WI38 (cell line): ENCODE data around the gene ADAMTS20.

ENCODE experiments used
- H3K4me3 ChIP-seq: 2 replicates; pipeline ENCODE4 v1.5.1; 2011; ENCODE audit warnings: low read depth, mild to moderate bottlenecking, control low read depth, low read length
- TF ChIP-seq, protein P1 (sequence below): IDR thresholded peaks from 2 replicates; pipeline ENCODE4 v1.5.1; 2012; ENCODE audit warnings: low read depth, mild to moderate bottlenecking, control low read depth, low read length

ADAMTS20 gene

DNA sequence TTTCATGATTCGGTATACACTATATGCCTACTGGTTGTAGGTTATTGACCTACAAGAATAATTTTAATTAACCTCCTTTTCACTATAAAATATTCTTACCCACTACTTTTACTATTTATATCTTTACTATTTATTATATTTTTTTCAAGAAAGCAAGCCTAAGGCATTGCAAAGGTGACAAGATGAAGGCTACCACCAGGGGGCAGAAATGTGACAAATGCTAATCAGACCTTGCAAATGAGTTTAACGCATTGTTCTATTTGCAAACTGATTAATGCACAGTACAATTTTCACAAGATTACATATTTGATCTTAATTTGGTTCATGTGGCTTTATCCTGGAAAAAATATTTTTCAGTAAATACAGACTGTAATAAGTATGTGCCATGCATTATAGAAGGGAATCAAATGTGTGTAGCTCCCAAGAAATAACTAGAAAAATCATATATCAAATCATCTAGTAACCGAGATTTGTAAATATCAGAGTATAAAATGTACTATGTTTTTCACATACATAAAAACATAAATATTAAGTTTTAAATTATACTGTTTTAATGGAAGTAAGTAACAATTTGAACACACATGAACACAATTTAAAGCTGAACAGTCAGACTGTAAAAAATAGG is 107.0 kb downstream of the ADAMTS20 start:
- TF ChIP-seq, protein P1, sequence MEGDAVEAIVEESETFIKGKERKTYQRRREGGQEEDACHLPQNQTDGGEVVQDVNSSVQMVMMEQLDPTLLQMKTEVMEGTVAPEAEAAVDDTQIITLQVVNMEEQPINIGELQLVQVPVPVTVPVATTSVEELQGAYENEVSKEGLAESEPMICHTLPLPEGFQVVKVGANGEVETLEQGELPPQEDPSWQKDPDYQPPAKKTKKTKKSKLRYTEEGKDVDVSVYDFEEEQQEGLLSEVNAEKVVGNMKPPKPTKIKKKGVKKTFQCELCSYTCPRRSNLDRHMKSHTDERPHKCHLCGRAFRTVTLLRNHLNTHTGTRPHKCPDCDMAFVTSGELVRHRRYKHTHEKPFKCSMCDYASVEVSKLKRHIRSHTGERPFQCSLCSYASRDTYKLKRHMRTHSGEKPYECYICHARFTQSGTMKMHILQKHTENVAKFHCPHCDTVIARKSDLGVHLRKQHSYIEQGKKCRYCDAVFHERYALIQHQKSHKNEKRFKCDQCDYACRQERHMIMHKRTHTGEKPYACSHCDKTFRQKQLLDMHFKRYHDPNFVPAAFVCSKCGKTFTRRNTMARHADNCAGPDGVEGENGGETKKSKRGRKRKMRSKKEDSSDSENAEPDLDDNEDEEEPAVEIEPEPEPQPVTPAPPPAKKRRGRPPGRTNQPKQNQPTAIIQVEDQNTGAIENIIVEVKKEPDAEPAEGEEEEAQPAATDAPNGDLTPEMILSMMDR: peak; percentile 74
- no peak overlapping the region for H3K4me3 ChIP-seq

DNA sequence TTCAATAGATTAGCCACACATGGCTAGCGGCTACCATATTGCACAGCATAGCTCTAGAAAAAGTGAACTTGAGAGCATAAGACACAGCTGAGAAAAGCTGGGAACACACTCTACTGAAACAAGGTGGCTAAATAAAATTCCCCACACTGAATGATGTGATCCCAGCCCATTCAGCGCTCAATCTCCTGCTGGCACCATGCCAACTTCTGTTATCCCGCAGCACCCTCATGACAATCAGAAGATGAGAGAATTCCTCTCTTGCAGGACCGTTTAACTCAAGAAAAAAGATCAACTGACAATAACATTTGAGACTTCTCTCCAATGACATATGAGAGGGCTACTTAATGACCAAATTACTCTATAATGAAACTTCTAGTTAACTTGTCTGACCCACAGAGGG is 115.4 kb downstream of the ADAMTS20 start:
- TF ChIP-seq, protein P1: no peak
- no peak overlapping the region for H3K4me3 ChIP-seq

DNA sequence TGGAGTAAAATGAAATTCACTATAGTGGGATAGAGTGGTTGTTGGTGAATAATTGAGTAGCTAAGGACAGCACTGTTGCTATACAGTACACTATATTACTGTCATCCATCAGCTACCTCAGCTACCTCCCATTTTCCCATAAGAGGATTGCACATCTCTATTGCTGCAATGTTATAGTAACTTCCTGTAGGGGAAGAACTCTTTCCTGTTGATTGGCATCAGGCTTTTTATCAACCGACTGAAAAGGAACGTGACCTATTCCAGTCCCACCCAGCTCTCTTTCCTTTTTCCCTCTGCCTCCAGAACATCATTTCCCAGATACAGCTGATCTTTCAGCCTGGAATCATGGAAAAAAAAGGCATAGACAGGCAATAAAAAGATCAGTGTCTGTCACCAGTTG is 117.4 kb downstream of the ADAMTS20 start:
- TF ChIP-seq, protein P1: no peak
- H3K4me3 ChIP-seq: no peak overlapping the region

DNA sequence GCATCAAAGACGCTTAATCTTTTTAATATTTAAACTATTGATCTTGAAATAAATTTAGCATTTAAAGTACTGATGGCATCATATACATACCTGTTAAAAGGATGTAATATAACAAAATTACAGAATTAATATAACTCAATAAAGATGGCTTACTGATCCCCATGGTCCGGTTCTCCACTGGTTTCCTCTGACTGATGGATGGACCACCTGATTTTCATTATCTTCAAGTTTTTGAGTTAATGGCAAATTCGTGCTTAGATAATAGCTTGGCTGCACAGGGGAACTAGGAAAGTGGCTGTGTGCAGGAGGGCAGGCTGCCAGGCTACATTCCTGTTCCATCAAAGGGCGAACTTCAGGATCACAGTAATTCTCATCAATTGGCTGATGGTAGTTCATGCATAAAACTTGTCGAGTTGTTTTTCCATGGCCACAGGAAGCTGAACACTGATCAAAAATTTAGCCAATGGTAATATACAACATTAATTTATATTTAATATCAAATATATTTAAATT is 123.9 kb downstream of the ADAMTS20 start:
- H3K4me3 ChIP-seq: no peak overlapping the region
- TF ChIP-seq, protein P1: no peak

DNA sequence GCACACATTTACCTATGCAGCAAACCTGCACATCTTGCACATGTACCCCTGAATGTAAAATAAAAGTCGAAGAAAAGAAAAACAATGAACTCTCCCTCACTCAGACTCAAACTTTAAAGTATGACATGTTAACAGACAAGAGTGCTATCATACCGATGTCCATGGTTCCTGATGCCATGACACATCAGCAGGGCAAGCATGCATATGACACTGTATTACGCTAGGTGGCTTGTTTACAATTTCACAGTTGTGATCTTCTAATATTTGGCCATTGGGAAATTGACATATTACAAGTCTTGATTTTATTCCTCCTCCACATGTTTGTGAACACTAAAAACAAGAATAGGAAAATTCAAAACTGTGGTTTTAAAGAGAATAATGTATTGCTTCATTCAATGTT is 126.6 kb downstream of the ADAMTS20 start:
- no peak overlapping the region for H3K4me3 ChIP-seq
- TF ChIP-seq, protein P1: no peak

DNA sequence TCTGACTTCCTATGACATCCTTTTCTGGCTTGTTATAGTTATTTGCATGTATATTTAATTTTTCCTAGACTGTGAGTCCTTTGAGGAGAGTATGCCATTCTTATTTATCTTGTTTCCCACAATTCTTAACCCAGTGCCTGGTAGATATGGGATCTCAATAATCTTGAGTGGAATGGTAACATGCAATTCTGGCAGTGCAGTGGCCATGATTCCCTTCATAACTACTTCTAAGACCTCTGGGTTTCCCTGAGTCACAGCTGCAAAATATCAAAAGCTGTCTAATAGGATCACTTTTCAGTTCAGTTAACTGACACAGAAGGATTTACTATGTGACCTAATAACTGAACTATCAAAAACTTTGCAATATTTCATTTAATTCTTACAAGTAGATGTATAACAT is 135.0 kb downstream of the ADAMTS20 start:
- no peak overlapping the region for H3K4me3 ChIP-seq
- TF ChIP-seq, protein P1: no peak

DNA sequence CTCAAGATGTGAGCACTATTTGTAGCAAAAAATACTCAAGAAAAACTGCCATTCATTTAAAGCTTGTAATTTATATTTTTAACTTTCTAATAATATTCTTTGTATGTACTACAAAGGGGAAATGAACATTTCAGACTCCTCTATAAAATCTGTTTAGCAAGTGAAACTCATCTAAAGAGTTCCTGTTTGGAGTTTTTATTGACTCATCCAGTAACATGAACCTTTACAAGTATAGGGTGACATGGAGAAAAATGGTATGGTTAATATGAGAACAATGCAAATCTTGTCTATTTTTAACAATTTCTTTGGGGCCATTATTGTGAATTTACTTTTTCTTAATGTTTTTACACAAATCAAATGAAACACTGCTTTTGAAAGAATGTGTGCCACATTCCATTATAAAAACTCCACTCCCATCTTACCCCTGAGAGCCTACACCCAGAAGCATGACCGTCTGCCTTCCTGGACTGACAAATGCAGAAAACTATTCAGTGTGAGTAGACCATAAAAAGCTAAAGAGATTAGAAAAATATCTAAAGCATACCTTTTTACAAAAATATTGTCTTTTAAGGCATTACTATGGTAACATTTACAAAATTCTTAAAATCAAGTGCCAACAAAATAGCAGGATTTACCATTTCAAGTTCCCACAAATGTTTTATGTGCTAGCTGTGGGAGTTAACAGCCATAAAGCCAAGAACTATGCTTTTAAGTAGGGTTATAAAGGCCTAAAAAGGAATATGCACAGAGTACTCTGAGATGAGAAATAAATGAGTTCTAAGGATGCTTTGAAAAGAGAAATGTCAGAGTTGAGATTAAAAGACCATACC is 144.0 kb downstream of the ADAMTS20 start:
- TF ChIP-seq, protein P1: no peak

More for the DNA sequence above, 144.0 kb downstream of the ADAMTS20 start:
- H3K4me3 ChIP-seq: no peak overlapping the region
